ENCODE data around the gene EPAS1.

GRCh38 chr2:46294176-46294836, 2.9 kb upstream of the EPAS1 start:
- TF ChIP-seq FOSL1 (IDR thresholded peaks at IDR 0.05; ENCODE audit: insufficient read depth, low read depth, low read length) (no peak), TBP (IDR thresholded peaks at IDR 0.05; ENCODE audit: low read depth, low read length) (no peak), CTCF (IDR thresholded peaks at IDR 0.05; ENCODE audit: control extremely low read depth in 1 of 3, insufficient read depth in 1 of 3, low read depth in 1 of 3, low read length in 3 of 3) (peak; percentile 70 to 73 (median 72)), POLR2AphosphoS5 (IDR thresholded peaks at IDR 0.05; ENCODE audit: low read depth, low read length) (no peak), EZH2 (IDR thresholded peaks at IDR 0.05; ENCODE audit: low read depth, low read length, severe bottlenecking) (no peak), POLR2A (IDR thresholded peaks at IDR 0.05; ENCODE audit: control extremely low read depth in 1 of 2, low read depth in 2 of 2, low read length in 2 of 2) (no peak), SUZ12 (IDR thresholded peaks at IDR 0.05; ENCODE audit: low read length) (no peak), SIRT6 (IDR thresholded peaks at IDR 0.05; ENCODE audit: low read length) (no peak), RXRA (IDR thresholded peaks at IDR 0.05; ENCODE audit: insufficient read depth, low read depth, low read length) (no peak), GABPA (IDR thresholded peaks at IDR 0.05; ENCODE audit: borderline replicate concordance, insufficient read depth, low read length) (no peak), CEBPB (IDR thresholded peaks at IDR 0.05; ENCODE audit: low read depth, low read length) (no peak), RAD21 (IDR thresholded peaks at IDR 0.05 in 1 of 2, conservative IDR thresholded peaks at IDR 0.05 in 1 of 2; ENCODE audit: low read depth in 2 of 2, low read length in 2 of 2) (peak; percentile 76 to 79), SP2 (IDR thresholded peaks at IDR 0.05; ENCODE audit: low read length) (no peak), MAX (IDR thresholded peaks at IDR 0.05) (no peak)
